ENCODE results near the gene PIP5K1B.

Gene PIP5K1B

GRCh38 chr9:68949271-68950000 lies 244.4 kb downstream of the PIP5K1B start:
- no peak for TF ChIP-seq POLR2AphosphoS5 (IDR thresholded peaks at IDR 0.05; ENCODE audit: low read depth, low read length)

- TF ChIP-seq POLR2AphosphoS5 (IDR thresholded peaks at IDR 0.05; ENCODE audit: low read depth, low read length) (no peak), SIN3A (IDR thresholded peaks at IDR 0.05; ENCODE audit: borderline replicate concordance, insufficient read depth, low read length) (no peak), REST (IDR thresholded peaks at IDR 0.05; ENCODE audit: insufficient read depth in 1 of 2, low read depth in 2 of 2, low read length in 2 of 2) (no peak), TAF1 (IDR thresholded peaks at IDR 0.05; ENCODE audit: borderline replicate concordance, insufficient read depth, low read length) (no peak), FOXP2 (optimal IDR thresholded peaks at IDR 0.05; ENCODE audit: borderline replicate concordance, extremely low read depth, extremely low read length, insufficient read depth) (no peak)
These were observed 245.1 kb downstream of the PIP5K1B start for GRCh38 chr9:68950188-68950587.

- TF ChIP-seq POLR2AphosphoS5 (IDR thresholded peaks at IDR 0.05; ENCODE audit: low read depth, low read length) (no peak), REST (IDR thresholded peaks at IDR 0.05; ENCODE audit: insufficient read depth in 1 of 2, low read depth in 2 of 2, low read length in 2 of 2) (no peak), TAF1 (IDR thresholded peaks at IDR 0.05; ENCODE audit: borderline replicate concordance, insufficient read depth, low read length) (no peak), SIN3A (IDR thresholded peaks at IDR 0.05; ENCODE audit: borderline replicate concordance, insufficient read depth, low read length) (no peak), FOXP2 (optimal IDR thresholded peaks at IDR 0.05; ENCODE audit: borderline replicate concordance, extremely low read depth, extremely low read length, insufficient read depth) (no peak)
These were observed 245.6 kb downstream of the PIP5K1B start for GRCh38 chr9:68950689-68951088.

GRCh38 chr9:68951879-68952659 lies 247.0 kb downstream of the PIP5K1B start:
- no peak for TF ChIP-seq TAF1 (IDR thresholded peaks at IDR 0.05; ENCODE audit: borderline replicate concordance, insufficient read depth, low read length)
- no peak for TF ChIP-seq FOXP2 (optimal IDR thresholded peaks at IDR 0.05; ENCODE audit: borderline replicate concordance, extremely low read depth, extremely low read length, insufficient read depth)
- TF ChIP-seq POLR2AphosphoS5 (IDR thresholded peaks at IDR 0.05; ENCODE audit: low read depth, low read length) = no peak
- no peak for TF ChIP-seq SIN3A (IDR thresholded peaks at IDR 0.05; ENCODE audit: borderline replicate concordance, insufficient read depth, low read length)
- TF ChIP-seq REST (IDR thresholded peaks at IDR 0.05; ENCODE audit: insufficient read depth in 1 of 2, low read depth in 2 of 2, low read length in 2 of 2) = no peak

GRCh38 chr9:68953771-68954170 lies 248.7 kb downstream of the PIP5K1B start:
- TF ChIP-seq SIN3A (IDR thresholded peaks at IDR 0.05; ENCODE audit: borderline replicate concordance, insufficient read depth, low read length) (no peak), POLR2AphosphoS5 (IDR thresholded peaks at IDR 0.05; ENCODE audit: low read depth, low read length) (no peak), REST (IDR thresholded peaks at IDR 0.05; ENCODE audit: insufficient read depth in 1 of 2, low read depth in 2 of 2, low read length in 2 of 2) (no peak), TAF1 (IDR thresholded peaks at IDR 0.05; ENCODE audit: borderline replicate concordance, insufficient read depth, low read length) (no peak), FOXP2 (optimal IDR thresholded peaks at IDR 0.05; ENCODE audit: borderline replicate concordance, extremely low read depth, extremely low read length, insufficient read depth) (no peak)

All from PFSK-1 (cell line).